ENCODE results near the gene SLC24A3. TPM values are rescaled to one million over a fixed set of nuclear protein-coding genes. Genes with fewer than 3 reads are reported as not detected.
A peak's percentile ranks its signal among the peaks of the same experiment; 100 is the strongest.

The SLC24A3 gene
- total RNA-seq, 1 experiment from 2014 or later: 0.14 TPM

DNA sequence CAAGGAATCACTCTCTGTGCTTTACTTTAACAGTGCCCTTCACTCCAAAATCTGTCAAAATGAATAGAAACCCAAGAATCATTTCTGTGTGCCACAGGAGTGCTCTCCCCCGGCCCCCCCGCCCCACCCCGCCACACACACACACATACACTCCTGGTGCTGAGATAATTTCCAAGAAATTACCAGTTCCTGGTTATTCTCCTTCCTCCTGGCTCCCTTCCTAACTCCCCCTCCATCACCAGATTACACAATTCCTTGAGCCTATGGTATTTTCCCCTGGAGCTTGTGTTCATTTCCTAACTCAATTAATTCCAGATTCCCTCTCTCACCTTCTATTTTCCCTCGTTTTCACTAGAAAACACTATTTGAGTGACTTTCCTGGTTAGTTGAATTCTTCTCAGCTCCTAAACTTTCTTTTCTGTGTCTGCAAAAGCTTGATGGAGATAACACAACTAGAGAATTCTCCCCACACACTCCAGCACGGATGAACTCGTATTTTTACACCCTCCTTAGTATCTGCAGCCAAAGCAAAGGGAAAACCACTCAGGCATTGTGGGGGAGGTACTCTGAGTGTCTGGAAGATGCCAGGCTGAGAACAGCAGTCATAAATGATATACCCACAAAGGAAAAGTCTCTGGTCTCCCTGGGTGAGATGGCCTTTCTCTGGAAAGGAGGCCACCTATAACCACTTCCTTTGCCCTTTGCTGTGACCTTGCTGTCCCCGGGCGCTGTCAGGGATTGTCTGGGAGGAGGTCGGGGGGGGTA lies 1.9 kb upstream of the SLC24A3 start:
- ChIA-PET POLR2A (no interaction called here), CTCF (no interaction called here)
- no peak for DNase-seq
- 0 out of 2 replicates have a peak, but pooled peaks cover 1% of the 10 kb centered on the region for H3K27me3 ChIP-seq (replicated peaks; ENCODE audit: control insufficient read depth, insufficient read depth, low read length)
- H3K4me3 ChIP-seq (ENCODE audit: low read depth, low read length): no peak overlapping the region
- H3K27me3 Mint-ChIP-seq (ENCODE audit: insufficient read depth, unreplicated experiment): peaks cover 24% of the 10 kb centered on the region
- intact Hi-C loops (cut with micrococcal nuclease; ENCODE audit: unreplicated experiment): loop anchor here (5.0 kb wide), 1 partner anchor 152 kb away; no protein-coding TSS in a partner anchor
- no peak overlapping the region for H3K4me3 Mint-ChIP-seq (ENCODE audit: unreplicated experiment)
- no peaks in the 10 kb centered on the region for H3K36me3 Mint-ChIP-seq (ENCODE audit: insufficient read depth, unreplicated experiment)
- TF ChIP-seq, protein P1, sequence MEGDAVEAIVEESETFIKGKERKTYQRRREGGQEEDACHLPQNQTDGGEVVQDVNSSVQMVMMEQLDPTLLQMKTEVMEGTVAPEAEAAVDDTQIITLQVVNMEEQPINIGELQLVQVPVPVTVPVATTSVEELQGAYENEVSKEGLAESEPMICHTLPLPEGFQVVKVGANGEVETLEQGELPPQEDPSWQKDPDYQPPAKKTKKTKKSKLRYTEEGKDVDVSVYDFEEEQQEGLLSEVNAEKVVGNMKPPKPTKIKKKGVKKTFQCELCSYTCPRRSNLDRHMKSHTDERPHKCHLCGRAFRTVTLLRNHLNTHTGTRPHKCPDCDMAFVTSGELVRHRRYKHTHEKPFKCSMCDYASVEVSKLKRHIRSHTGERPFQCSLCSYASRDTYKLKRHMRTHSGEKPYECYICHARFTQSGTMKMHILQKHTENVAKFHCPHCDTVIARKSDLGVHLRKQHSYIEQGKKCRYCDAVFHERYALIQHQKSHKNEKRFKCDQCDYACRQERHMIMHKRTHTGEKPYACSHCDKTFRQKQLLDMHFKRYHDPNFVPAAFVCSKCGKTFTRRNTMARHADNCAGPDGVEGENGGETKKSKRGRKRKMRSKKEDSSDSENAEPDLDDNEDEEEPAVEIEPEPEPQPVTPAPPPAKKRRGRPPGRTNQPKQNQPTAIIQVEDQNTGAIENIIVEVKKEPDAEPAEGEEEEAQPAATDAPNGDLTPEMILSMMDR (IDR thresholded peaks at IDR 0.05; ENCODE audit: insufficient read depth in 1 of 2, low read depth in 1 of 2, low read length in 1 of 2, severe bottlenecking in 1 of 2, unreplicated experiment in 1 of 2): no peak
- H3K4me1 ChIP-seq: no peaks in the 10 kb centered on the region; the same call in 1 of the 2 replicates
- no TSS peak for BruUV-seq (replicated peaks)
- H3K9me3 ChIP-seq: no peaks in the 10 kb centered on the region
- H3K36me3 ChIP-seq (ENCODE audit: control insufficient read depth, insufficient read depth, low read length): no peaks in the 10 kb centered on the region
- no peak overlapping the region for H3K27ac Mint-ChIP-seq (ENCODE audit: unreplicated experiment)
- no peaks in the 10 kb centered on the region for H3K9me3 Mint-ChIP-seq (ENCODE audit: unreplicated experiment)
- H3K4me1 Mint-ChIP-seq (ENCODE audit: low read depth, unreplicated experiment): no peaks in the 10 kb centered on the region

GRCh38 chr20:19211252-19211651 lies 1.2 kb upstream of the SLC24A3 start:
- TF ChIP-seq, protein P1 (IDR thresholded peaks at IDR 0.05; ENCODE audit: insufficient read depth in 1 of 2, low read depth in 1 of 2, low read length in 1 of 2, severe bottlenecking in 1 of 2, unreplicated experiment in 1 of 2): no peak
- POLR2A ChIA-PET: no interaction called here
- H3K27me3 ChIP-seq (replicated peaks; ENCODE audit: control insufficient read depth, insufficient read depth, low read length): 0 out of 2 replicates have a peak, but pooled peaks cover 1% of the 10 kb centered on the region
- no peaks in the 10 kb centered on the region for H3K36me3 ChIP-seq (ENCODE audit: control insufficient read depth, insufficient read depth, low read length)
- Mint-ChIP-seq H3K27me3 (ENCODE audit: insufficient read depth, unreplicated experiment) (peaks cover 24% of the 10 kb centered on the region), H3K9me3 (ENCODE audit: unreplicated experiment) (no peaks in the 10 kb centered on the region), H3K4me1 (ENCODE audit: low read depth, unreplicated experiment) (no peaks in the 10 kb centered on the region), H3K36me3 (ENCODE audit: insufficient read depth, unreplicated experiment) (no peaks in the 10 kb centered on the region), H3K27ac (ENCODE audit: unreplicated experiment) (no peak overlapping the region), H3K4me3 (ENCODE audit: unreplicated experiment) (peak overlapping the region; percentile 67)
- H3K4me1 ChIP-seq: no peaks in the 10 kb centered on the region; the same call in 1 of the 2 replicates
- no peak for DNase-seq
- BruUV-seq (replicated peaks): no TSS peak
- intact Hi-C loops (cut with micrococcal nuclease; ENCODE audit: unreplicated experiment): loop anchor here (5.0 kb wide), 1 partner anchor 151 kb away; no protein-coding TSS in a partner anchor
- H3K4me3 ChIP-seq (ENCODE audit: low read depth, low read length): no peak overlapping the region
- H3K9me3 ChIP-seq: no peaks in the 10 kb centered on the region
- CTCF ChIA-PET: no interaction called here

GRCh38 chr20:19211661-19212468 lies 577 bp upstream of the SLC24A3 start:
- no peaks in the 10 kb centered on the region; the same call in 1 of the 2 replicates for H3K4me1 ChIP-seq
- no peaks in the 10 kb centered on the region for H3K9me3 ChIP-seq
- Mint-ChIP-seq H3K27me3 (ENCODE audit: insufficient read depth, unreplicated experiment) (peaks cover 24% of the 10 kb centered on the region), H3K27ac (ENCODE audit: unreplicated experiment) (no peak overlapping the region), H3K4me3 (ENCODE audit: unreplicated experiment) (peak overlapping the region; percentile 67), H3K9me3 (ENCODE audit: unreplicated experiment) (no peaks in the 10 kb centered on the region), H3K4me1 (ENCODE audit: low read depth, unreplicated experiment) (no peaks in the 10 kb centered on the region), H3K36me3 (ENCODE audit: insufficient read depth, unreplicated experiment) (no peaks in the 10 kb centered on the region)
- H3K4me3 ChIP-seq (ENCODE audit: low read depth, low read length): peak overlapping the region; percentile 59
- H3K27me3 ChIP-seq (replicated peaks; ENCODE audit: control insufficient read depth, insufficient read depth, low read length): 0 out of 2 replicates have a peak, but pooled peaks cover 1% of the 10 kb centered on the region
- BruUV-seq (replicated peaks): no TSS peak
- intact Hi-C loops (cut with micrococcal nuclease; ENCODE audit: unreplicated experiment): loop anchor here (5.0 kb wide), 1 partner anchor 150 kb away; no protein-coding TSS in a partner anchor
- ChIA-PET POLR2A (no interaction called here), CTCF (interaction anchor here (0.9 to 1.9 kb wide), 3 partner anchors 40 to 372 kb away, joined by 4 to 11 read pairs (median 4); no protein-coding TSS in a partner anchor)
- no peaks in the 10 kb centered on the region for H3K36me3 ChIP-seq (ENCODE audit: control insufficient read depth, insufficient read depth, low read length)
- peak in 1 of 2 experiments; percentile 31 for DNase-seq
- TF ChIP-seq, protein P1 (IDR thresholded peaks at IDR 0.05; ENCODE audit: insufficient read depth in 1 of 2, low read depth in 1 of 2, low read length in 1 of 2, severe bottlenecking in 1 of 2, unreplicated experiment in 1 of 2): no peak
